ENCODE data around the gene MYO1D.

GRCh38 chr17:32527146-32527545 lies 349.8 kb downstream of the MYO1D start:
- TF ChIP-seq CTCF (IDR thresholded peaks at IDR 0.05; ENCODE audit: insufficient read depth, low read depth, low read length) (no peak), EZH2 (IDR thresholded peaks at IDR 0.05; ENCODE audit: insufficient read depth, low read length) (no peak)
